Keratinocyte (primary cell): ENCODE measurements around the gene HOMER1.

ENCODE experiments used
- EZH2 ChIP-seq: IDR thresholded peaks from one replicate; pipeline ENCODE4 v1.6.1; 2012; ENCODE audit warnings: inconsistent platforms, mild to moderate bottlenecking, low read length, moderate library complexity
- TF ChIP-seq, protein P1 (sequence below), 3 experiments: IDR thresholded peaks in 1 of 3; conservative IDR thresholded peaks in 1 of 3; optimal IDR thresholded peaks in 1 of 3; 2 replicates in 2 of 3; 3 replicates in 1 of 3; pipeline versions ENCODE3 to v1.5.1; 2011; ENCODE audit warnings: low read length in 3 of 3, mild to moderate bottlenecking in 3 of 3, moderate library complexity in 2 of 3, control low read depth in 1 of 3, inconsistent platforms in 1 of 3; ENCODE audit not compliant: insufficient read depth in 2 of 3; ENCODE audit errors: extremely low read depth in 1 of 3

DNA sequence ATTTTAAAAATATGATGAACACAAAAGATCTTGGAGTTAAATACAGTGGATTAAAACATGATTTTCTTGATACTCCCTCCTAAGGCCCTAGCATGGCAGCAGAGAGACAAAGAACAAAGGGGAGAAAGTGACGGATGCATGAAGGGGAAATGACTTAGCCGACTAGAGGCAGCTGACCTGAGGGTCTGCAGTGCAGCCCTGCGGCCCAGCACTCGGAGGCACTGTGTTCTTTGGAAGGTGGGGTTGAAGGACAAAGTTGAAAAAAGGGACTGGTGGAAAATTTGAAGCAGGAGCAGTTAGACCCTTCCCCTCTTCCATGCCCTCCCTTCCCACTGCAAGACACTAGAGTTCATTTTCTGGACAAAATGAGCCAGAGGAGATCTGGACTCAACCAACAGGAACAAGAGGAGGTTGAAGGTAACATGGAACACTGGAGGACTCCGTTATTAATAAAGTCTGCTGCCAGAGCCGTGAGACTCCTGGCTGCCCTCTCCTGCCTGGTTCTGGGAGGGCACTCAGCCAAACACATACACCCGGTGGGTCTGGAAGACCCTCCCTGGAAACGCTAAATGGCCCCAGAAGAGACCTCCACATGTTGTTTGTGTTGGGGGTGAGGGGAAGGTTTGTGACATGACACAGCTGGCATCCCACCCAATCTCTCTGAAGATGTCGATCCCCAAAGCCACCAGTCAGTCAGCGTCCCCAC lies 179.9 kb downstream of the HOMER1 start:
- TF ChIP-seq, protein P1, sequence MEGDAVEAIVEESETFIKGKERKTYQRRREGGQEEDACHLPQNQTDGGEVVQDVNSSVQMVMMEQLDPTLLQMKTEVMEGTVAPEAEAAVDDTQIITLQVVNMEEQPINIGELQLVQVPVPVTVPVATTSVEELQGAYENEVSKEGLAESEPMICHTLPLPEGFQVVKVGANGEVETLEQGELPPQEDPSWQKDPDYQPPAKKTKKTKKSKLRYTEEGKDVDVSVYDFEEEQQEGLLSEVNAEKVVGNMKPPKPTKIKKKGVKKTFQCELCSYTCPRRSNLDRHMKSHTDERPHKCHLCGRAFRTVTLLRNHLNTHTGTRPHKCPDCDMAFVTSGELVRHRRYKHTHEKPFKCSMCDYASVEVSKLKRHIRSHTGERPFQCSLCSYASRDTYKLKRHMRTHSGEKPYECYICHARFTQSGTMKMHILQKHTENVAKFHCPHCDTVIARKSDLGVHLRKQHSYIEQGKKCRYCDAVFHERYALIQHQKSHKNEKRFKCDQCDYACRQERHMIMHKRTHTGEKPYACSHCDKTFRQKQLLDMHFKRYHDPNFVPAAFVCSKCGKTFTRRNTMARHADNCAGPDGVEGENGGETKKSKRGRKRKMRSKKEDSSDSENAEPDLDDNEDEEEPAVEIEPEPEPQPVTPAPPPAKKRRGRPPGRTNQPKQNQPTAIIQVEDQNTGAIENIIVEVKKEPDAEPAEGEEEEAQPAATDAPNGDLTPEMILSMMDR (optimal IDR thresholded peaks at IDR 0.05 in 1 of 3, IDR thresholded peaks at IDR 0.05 in 1 of 3, conservative IDR thresholded peaks at IDR 0.05 in 1 of 3; ENCODE audit: extremely low read depth in 1 of 3, insufficient read depth in 2 of 3, low read length in 3 of 3), result no peak
- no peak for TF ChIP-seq EZH2
